ENCODE measurements around the gene FOXN1.
A peak's percentile ranks its signal among the peaks of the same experiment; 100 is the strongest.
"Not testable (repeated sequence)": the region's sequence is repeated elsewhere in the genome, so short reads cannot be mapped to it uniquely, and the experiment has no call there.

The FOXN1 gene

GRCh38 chr17:28505986-28506665, at the start of gene FOXN1:
TSS of gene FOXN1 (plus strand) at chr17:28506348. CDS start at chr17:28523970, 17,622 bp downstream.
- peak; percentile 75 for DNase-seq

- no peak for DNase-seq
Observed at GRCh38 chr17:28457890-28458289, 48.3 kb upstream of the FOXN1 start.

GRCh38 chr17:28458881-28459280, 47.3 kb upstream of the FOXN1 start:
- DNase-seq: not testable (repeated sequence)

GRCh38 chr17:28460901-28461300, 45.2 kb upstream of the FOXN1 start:
- DNase-seq: no peak

GRCh38 chr17:28466001-28466400, 40.1 kb upstream of the FOXN1 start:
- DNase-seq: no peak

GRCh38 chr17:28466521-28467048, 39.6 kb upstream of the FOXN1 start:
- no peak for DNase-seq

GRCh38 chr17:28467456-28468025, 38.6 kb upstream of the FOXN1 start:
- no peak for DNase-seq

- not testable (repeated sequence) for DNase-seq
Observed at GRCh38 chr17:28468033-28468735, 38.0 kb upstream of the FOXN1 start.

GRCh38 chr17:28468781-28469180, 37.4 kb upstream of the FOXN1 start:
- no peak for DNase-seq

GRCh38 chr17:28469376-28469775, 36.8 kb upstream of the FOXN1 start:
- DNase-seq: no peak

GRCh38 chr17:28470266-28470913, 35.8 kb upstream of the FOXN1 start:
- DNase-seq: no peak

GRCh38 chr17:28470914-28471366, 35.2 kb upstream of the FOXN1 start:
- DNase-seq: no peak

- no peak for DNase-seq
Observed at GRCh38 chr17:28471531-28472342, 34.4 kb upstream of the FOXN1 start.

- DNase-seq: no peak
Observed at GRCh38 chr17:28472871-28473497, 33.2 kb upstream of the FOXN1 start.

GRCh38 chr17:28473542-28473941, 32.6 kb upstream of the FOXN1 start, which contains the start of gene SLC13A2:
TSS of gene SLC13A2 (plus strand) at chr17:28473644. CDS start at chr17:28473713, 69 bp downstream.
- no peak for DNase-seq

GRCh38 chr17:28474111-28474531, 32.0 kb upstream of the FOXN1 start:
- DNase-seq: no peak

- DNase-seq: no peak
Observed at GRCh38 chr17:28475151-28475900, 30.8 kb upstream of the FOXN1 start.

- no peak for DNase-seq
Observed at GRCh38 chr17:28476076-28476865, 29.9 kb upstream of the FOXN1 start.

- no peak for DNase-seq
Observed at GRCh38 chr17:28477928-28478327, 28.2 kb upstream of the FOXN1 start.
